ENCODE results near the gene KERA. TPM values are rescaled to one million over a fixed set of nuclear protein-coding genes. Genes with fewer than 3 reads are reported as not detected.

KERA gene
- total and polyA plus RNA-seq, 12 donors, result 0.14 TPM; not detected in 11

DNA sequence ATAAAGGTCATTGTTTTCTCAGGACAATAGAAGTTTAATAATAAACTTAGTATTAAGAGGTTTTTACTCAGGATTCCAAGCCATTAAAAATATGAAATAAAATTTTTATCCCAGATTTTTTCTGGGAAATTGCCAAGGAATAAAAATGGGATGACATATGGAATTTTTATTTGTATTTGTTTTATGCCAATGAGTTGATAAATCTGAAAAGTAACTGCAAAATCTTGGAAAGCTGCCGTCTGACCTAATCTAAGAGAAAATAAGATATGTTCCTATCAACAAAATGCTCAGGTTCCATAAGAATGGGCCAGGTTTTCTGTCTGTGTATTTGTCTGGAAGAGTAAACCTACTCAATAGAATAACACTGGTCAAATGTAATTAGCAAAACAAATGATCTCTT lies 22.2 kb upstream of the KERA start:
- no peaks in the 10 kb centered on the region for H3K27me3 ChIP-seq
- no peaks in the 10 kb centered on the region for H3K9me3 ChIP-seq
- H3K4me3 ChIP-seq, result no peak overlapping the region
- WGBS, 2 donors, result 66 to 67% methylated on average over 1 of the region's 1 CpG
- no peak overlapping the region for H3K27ac ChIP-seq
- H3K4me1 ChIP-seq, result no peaks in the 10 kb centered on the region
- intact Hi-C loops (cut with DNase I), result no loop called here
- ATAC-seq (no peak), DNase-seq (no peak)
- no peaks in the 10 kb centered on the region for H3K36me3 ChIP-seq
- TF ChIP-seq, protein P1, sequence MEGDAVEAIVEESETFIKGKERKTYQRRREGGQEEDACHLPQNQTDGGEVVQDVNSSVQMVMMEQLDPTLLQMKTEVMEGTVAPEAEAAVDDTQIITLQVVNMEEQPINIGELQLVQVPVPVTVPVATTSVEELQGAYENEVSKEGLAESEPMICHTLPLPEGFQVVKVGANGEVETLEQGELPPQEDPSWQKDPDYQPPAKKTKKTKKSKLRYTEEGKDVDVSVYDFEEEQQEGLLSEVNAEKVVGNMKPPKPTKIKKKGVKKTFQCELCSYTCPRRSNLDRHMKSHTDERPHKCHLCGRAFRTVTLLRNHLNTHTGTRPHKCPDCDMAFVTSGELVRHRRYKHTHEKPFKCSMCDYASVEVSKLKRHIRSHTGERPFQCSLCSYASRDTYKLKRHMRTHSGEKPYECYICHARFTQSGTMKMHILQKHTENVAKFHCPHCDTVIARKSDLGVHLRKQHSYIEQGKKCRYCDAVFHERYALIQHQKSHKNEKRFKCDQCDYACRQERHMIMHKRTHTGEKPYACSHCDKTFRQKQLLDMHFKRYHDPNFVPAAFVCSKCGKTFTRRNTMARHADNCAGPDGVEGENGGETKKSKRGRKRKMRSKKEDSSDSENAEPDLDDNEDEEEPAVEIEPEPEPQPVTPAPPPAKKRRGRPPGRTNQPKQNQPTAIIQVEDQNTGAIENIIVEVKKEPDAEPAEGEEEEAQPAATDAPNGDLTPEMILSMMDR (IDR thresholded peaks at IDR 0.05), result no peak

DNA sequence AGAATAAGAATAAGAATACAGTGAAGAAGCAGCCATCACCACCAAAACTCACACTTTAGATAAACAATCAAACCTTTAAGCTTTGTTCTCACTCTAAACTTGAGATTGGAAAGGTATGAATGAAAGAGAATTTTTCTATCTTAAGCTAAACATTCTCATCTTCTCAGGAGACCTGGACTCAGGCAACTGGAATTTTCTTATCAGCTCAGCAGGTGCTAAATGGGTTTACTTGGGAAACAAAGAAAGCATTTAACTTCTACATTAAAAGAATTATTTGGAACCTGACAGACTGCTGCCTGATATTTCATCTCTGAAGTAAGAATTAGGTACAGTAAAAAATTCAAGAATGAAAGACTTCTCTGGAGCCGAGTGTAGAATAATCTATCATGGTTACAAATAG lies 20.7 kb upstream of the KERA start:
- ATAC-seq, result no peak
- H3K27ac ChIP-seq, result no peak overlapping the region
- no peaks in the 10 kb centered on the region for H3K27me3 ChIP-seq
- WGBS, 2 donors, result 48 to 66% methylated on average over 1 of the region's 1 CpG
- intact Hi-C loops (cut with DNase I), result no loop called here
- no peaks in the 10 kb centered on the region for H3K4me1 ChIP-seq
- TF ChIP-seq, protein P1 (IDR thresholded peaks at IDR 0.05), result no peak
- no peaks in the 10 kb centered on the region for H3K36me3 ChIP-seq
- DNase-seq, result no peak
- H3K4me3 ChIP-seq, result no peak overlapping the region
- no peaks in the 10 kb centered on the region for H3K9me3 ChIP-seq

DNA sequence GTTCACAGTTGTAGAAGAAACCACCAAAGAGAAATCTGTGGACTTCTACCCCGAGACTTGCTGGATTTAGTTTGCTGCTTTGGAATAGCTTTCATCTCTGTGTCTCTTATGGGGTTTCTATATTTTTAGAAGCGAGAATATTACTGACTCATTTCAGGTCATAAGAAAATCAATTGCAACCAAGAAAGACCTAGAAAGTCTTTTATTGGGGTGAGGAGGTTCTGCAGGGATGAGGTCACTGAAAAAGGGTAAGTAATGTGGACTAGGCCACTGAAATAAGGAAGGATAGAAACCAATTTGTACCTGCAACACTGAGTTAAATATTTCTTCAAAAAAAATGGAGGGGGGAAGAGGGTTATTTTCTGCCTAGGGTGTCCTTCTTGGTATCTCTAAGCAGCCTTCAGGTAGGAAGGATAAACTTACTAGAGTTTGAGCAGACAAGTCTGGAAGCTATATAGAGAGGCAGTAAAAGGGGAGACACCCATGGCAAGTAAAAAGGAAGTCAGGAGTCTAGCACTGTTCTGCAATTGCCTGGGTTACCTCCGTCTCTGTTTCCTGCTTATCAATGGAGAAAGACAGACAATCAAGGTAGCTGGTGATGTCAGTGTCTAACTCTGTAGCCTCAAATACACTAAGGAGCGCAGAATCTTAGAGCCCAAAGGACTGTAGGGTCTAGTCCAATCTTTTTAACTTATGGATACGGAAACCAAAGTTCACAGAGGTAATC lies 19.6 kb upstream of the KERA start:
- H3K4me3 ChIP-seq, result no peak overlapping the region
- WGBS, 2 donors, result 87 to 88% methylated on average over 5 of the region's 5 CpGs
- ATAC-seq, result no peak
- H3K27me3 ChIP-seq, result no peaks in the 10 kb centered on the region
- intact Hi-C loops (cut with DNase I), result no loop called here
- no peak for DNase-seq
- no peaks in the 10 kb centered on the region for H3K4me1 ChIP-seq
- no peaks in the 10 kb centered on the region for H3K9me3 ChIP-seq
- TF ChIP-seq, protein P1 (IDR thresholded peaks at IDR 0.05), result no peak
- no peaks in the 10 kb centered on the region for H3K36me3 ChIP-seq
- no peak overlapping the region for H3K27ac ChIP-seq

DNA sequence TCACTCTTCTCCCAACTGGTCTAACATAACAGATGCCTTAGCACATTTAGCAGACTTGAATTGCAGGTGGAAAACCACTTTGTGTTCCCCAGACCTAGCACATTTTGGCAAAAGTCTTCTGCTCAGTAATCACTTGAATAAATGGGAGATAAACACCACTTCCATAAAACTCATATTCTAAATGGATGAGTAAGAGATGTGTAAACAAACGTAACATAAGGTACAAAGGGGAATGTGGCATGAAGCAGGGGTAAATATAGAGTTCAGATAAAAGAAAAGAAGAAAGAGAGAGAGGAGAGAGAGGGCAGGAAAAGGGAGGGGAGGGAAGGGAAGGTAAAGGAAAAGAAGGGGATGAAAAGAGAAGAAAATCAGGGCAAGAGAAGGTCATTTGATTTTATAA lies 17.0 kb upstream of the KERA start:
- Histone ChIP-seq H3K27ac (peak overlapping the region in 7 of 10 donors; percentile 26 to 67 (median 50)), H3K9me3 (no peaks in the 10 kb centered on the region), H3K27me3 (no peaks in the 10 kb centered on the region), H3K36me3 (no peaks in the 10 kb centered on the region), H3K4me3 (peak overlapping the region in 3 of 10 donors; percentile 2 to 18 (median 11)), H3K4me1 (no peaks in the 10 kb centered on the region)
- DNase-seq (no peak), ATAC-seq (peak in 4 of 8 donors; percentile 12 to 38 (median 24))
- intact Hi-C loops (cut with DNase I), result no loop called here
- TF ChIP-seq, protein P1 (IDR thresholded peaks at IDR 0.05), result no peak
- WGBS, 2 donors, result 62 to 71% methylated on average over 1 of the region's 1 CpG
